ENCODE results near the gene KIF19. TPM values are rescaled to one million over a fixed set of nuclear protein-coding genes. Genes with fewer than 3 reads are reported as not detected.
A peak's percentile ranks its signal among the peaks of the same experiment; 100 is the strongest.

The KIF19 gene
- total RNA-seq, 2 donors from 2014 or later, result 0.36 to 0.62 TPM

- Histone ChIP-seq H3K36me3 (no peaks in the 10 kb centered on the region), H3K4me1 (replicated peaks) (peaks cover 4% of the 10 kb centered on the region), H3K27ac (no peak overlapping the region), H3K9me3 (no peaks in the 10 kb centered on the region), H3K27me3 (replicated peaks; ENCODE audit: insufficient read depth) (no peaks in the 10 kb centered on the region), H3K4me3 (no peak overlapping the region)
- intact Hi-C loops (cut with DNase I), result no loop called here
- no peak for DNase-seq (ENCODE audit: low spot score)
- 84% methylated on average over 3 of the region's 3 CpGs for WGBS
- TF ChIP-seq POLR2AphosphoS5 (IDR thresholded peaks at IDR 0.05) (no peak), CTCF (IDR thresholded peaks at IDR 0.05) (no peak), POLR2A (IDR thresholded peaks at IDR 0.05) (no peak)
Measured at GRCh38 chr17:74374858-74375257, 48.8 kb downstream of the KIF19 start.

GRCh38 chr17:74379495-74380085 is 53.6 kb downstream of the KIF19 start:
- DNase-seq (ENCODE audit: low spot score), result peak; percentile 91
- intact Hi-C loops (cut with DNase I), result loop anchor here (1.0 kb wide), 1 partner anchor 78 kb away; no protein-coding TSS in a partner anchor
- peak overlapping the region in 1 of 2 donors; percentile 4 for H3K4me3 ChIP-seq
- TF ChIP-seq POLR2A (IDR thresholded peaks at IDR 0.05) (no peak), POLR2AphosphoS5 (IDR thresholded peaks at IDR 0.05) (peak; percentile 66), CTCF (IDR thresholded peaks at IDR 0.05) (peak; percentile 98 to 99 (median 99))
- peak overlapping the region; percentile 49 to 69 for H3K27ac ChIP-seq
- WGBS, result 11% methylated on average over 17 of the region's 20 CpGs
- H3K36me3 ChIP-seq, result no peaks in the 10 kb centered on the region
- no peaks in the 10 kb centered on the region for H3K27me3 ChIP-seq (replicated peaks; ENCODE audit: insufficient read depth)
- H3K9me3 ChIP-seq, result no peaks in the 10 kb centered on the region
- H3K4me1 ChIP-seq (replicated peaks), result peaks cover 7% of the 10 kb centered on the region

GRCh38 chr17:74380086-74380958 is 54.3 kb downstream of the KIF19 start:
- no peaks in the 10 kb centered on the region for H3K36me3 ChIP-seq
- peak; percentile 44 for DNase-seq (ENCODE audit: low spot score)
- H3K27me3 ChIP-seq (replicated peaks; ENCODE audit: insufficient read depth), result no peaks in the 10 kb centered on the region
- H3K4me1 ChIP-seq (replicated peaks), result peaks cover 7% of the 10 kb centered on the region
- H3K9me3 ChIP-seq, result no peaks in the 10 kb centered on the region
- H3K4me3 ChIP-seq, result peak overlapping the region in 1 of 2 donors; percentile 4
- H3K27ac ChIP-seq, result peak overlapping the region; percentile 49 to 69
- intact Hi-C loops (cut with DNase I), result no loop called here
- 18% methylated on average over 17 of the region's 17 CpGs for WGBS
- no peak for TF ChIP-seq POLR2A (IDR thresholded peaks at IDR 0.05)
- peak in 2 of 4 experiments; percentile 58 to 64 for TF ChIP-seq CTCF (IDR thresholded peaks at IDR 0.05)
- TF ChIP-seq POLR2AphosphoS5 (IDR thresholded peaks at IDR 0.05), result peak; percentile 17

- intact Hi-C loops (cut with DNase I), result no loop called here
Measured at GRCh38 chr17:74380959-74381808, 55.2 kb downstream of the KIF19 start.

More at GRCh38 chr17:74380959-74381808, 55.2 kb downstream of the KIF19 start:
- no peak for TF ChIP-seq CTCF (IDR thresholded peaks at IDR 0.05)
- TF ChIP-seq POLR2A (IDR thresholded peaks at IDR 0.05), result no peak
- TF ChIP-seq POLR2AphosphoS5 (IDR thresholded peaks at IDR 0.05), result no peak
- H3K27ac ChIP-seq, result peak overlapping the region; percentile 49 to 69
- DNase-seq (ENCODE audit: low spot score), result no peak
- H3K27me3 ChIP-seq (replicated peaks; ENCODE audit: insufficient read depth), result no peaks in the 10 kb centered on the region
- WGBS, result 73% methylated on average over 15 of the region's 15 CpGs
- no peaks in the 10 kb centered on the region for H3K9me3 ChIP-seq
- H3K4me3 ChIP-seq, result no peak overlapping the region
- no peaks in the 10 kb centered on the region for H3K36me3 ChIP-seq
- peaks cover 7% of the 10 kb centered on the region for H3K4me1 ChIP-seq (replicated peaks)
